GM20000 (cell line): ENCODE results near the gene RYR3.

Experiments
- DNase-seq: peaks from one replicate; pipeline ENCODE4 v3.0.0; 2012; ENCODE audit warnings: low spot score
- CTCF ChIP-seq: IDR thresholded peaks from 2 replicates; pipeline ENCODE4 v1.5.1; 2012; ENCODE audit warnings: mild to moderate bottlenecking, control low read depth; ENCODE audit errors: extremely low read depth, missing control alignments

The RYR3 gene

GRCh38 chr15:33516563-33516962 lies 205.8 kb downstream of the RYR3 start:
- no peak for DNase-seq
- no peak for TF ChIP-seq CTCF

- TF ChIP-seq CTCF, result no peak
- DNase-seq, result no peak
These were observed 207.2 kb downstream of the RYR3 start for GRCh38 chr15:33517944-33518343.

GRCh38 chr15:33518421-33518820 lies 207.7 kb downstream of the RYR3 start:
- DNase-seq, result no peak
- TF ChIP-seq CTCF, result no peak

GRCh38 chr15:33524274-33524673 lies 213.5 kb downstream of the RYR3 start:
- no peak for DNase-seq
- TF ChIP-seq CTCF, result no peak

GRCh38 chr15:33526532-33526931 lies 215.8 kb downstream of the RYR3 start:
- DNase-seq, result no peak
- no peak for TF ChIP-seq CTCF

GRCh38 chr15:33533197-33533596 lies 222.4 kb downstream of the RYR3 start:
- no peak for TF ChIP-seq CTCF
- no peak for DNase-seq

- no peak for TF ChIP-seq CTCF
- no peak for DNase-seq
These were observed 223.9 kb downstream of the RYR3 start for GRCh38 chr15:33534642-33535041.
